Large intestine (tissue), 3 donors: ENCODE data around the gene MBD1. TPM values are rescaled to one million over a fixed set of nuclear protein-coding genes. Genes with fewer than 3 reads are reported as not detected.

Experiments used
- DNase-seq, 2 donors: peaks; one replicate each; pipeline versions ENCODE4 v3.0.0 to v3.0.0-alpha.2; 2013
- H3K27ac ChIP-seq: one replicate; pipeline ENCODE4 v1.5.1; 2013; ENCODE audit warnings: low read length
- H3K27me3 ChIP-seq: 2 replicates; pipeline ENCODE4 v1.6.1; 2013; ENCODE audit warnings: low read length; ENCODE audit not compliant: control insufficient read depth, insufficient read depth
- H3K36me3 ChIP-seq: 2 replicates; pipeline ENCODE4 v1.6.1; 2013; ENCODE audit warnings: low read length; ENCODE audit not compliant: control insufficient read depth, insufficient read depth
- H3K4me1 ChIP-seq: one replicate; pipeline ENCODE4 v1.6.1; 2013; ENCODE audit warnings: low read length; ENCODE audit not compliant: control insufficient read depth, insufficient read depth
- H3K4me3 ChIP-seq: one replicate; pipeline ENCODE4 v1.5.1; 2013; ENCODE audit warnings: low read length
- H3K9me3 ChIP-seq: one replicate; pipeline ENCODE4 v1.6.1; 2013; ENCODE audit warnings: mild to moderate bottlenecking, low read depth, low read length, moderate library complexity; ENCODE audit not compliant: control insufficient read depth
- WGBS: methylation state at CpG from one replicate; pipeline ENCODE4 v1.1.5; 2013; ENCODE audit warnings: low lambda C conversion rate; ENCODE audit not compliant: insufficient coverage; 5-methylcytosine and 5-hydroxymethylcytosine counted together
- polyA plus RNA-seq: library from polyadenylated mRNA; unstranded; fragments of 120-200 nt; gene quantifications from one replicate; pipeline ENCODE4 v1.2.1, GENCODE V29; 2013

Gene MBD1
- polyA plus RNA-seq, 1 donor = 71.0 TPM

GRCh38 chr18:50274941-50275340, 6.4 kb downstream of the MBD1 start:
- WGBS = no CpG with 5 or more reads among the region's 10 CpGs
- no peak for DNase-seq
- Histone ChIP-seq H3K36me3 (peaks cover 81% of the 10 kb centered on the region), H3K27ac (no peak overlapping the region), H3K27me3 (no peaks in the 10 kb centered on the region), H3K4me1 (peaks cover 6% of the 10 kb centered on the region), H3K9me3 (no peaks in the 10 kb centered on the region), H3K4me3 (no peak overlapping the region)

- H3K27me3 ChIP-seq = no peaks in the 10 kb centered on the region
- H3K4me1 ChIP-seq = peaks cover under 1% of the 10 kb centered on the region
- H3K9me3 ChIP-seq = no peaks in the 10 kb centered on the region
- no peak overlapping the region for H3K27ac ChIP-seq
- H3K4me3 ChIP-seq = no peak overlapping the region
- H3K36me3 ChIP-seq = peaks cover 88% of the 10 kb centered on the region
- WGBS = no CpG with 5 or more reads among the region's 17 CpGs
- DNase-seq = no peak
Observed at GRCh38 chr18:50274044-50274442, 7.3 kb downstream of the MBD1 start.

DNA sequence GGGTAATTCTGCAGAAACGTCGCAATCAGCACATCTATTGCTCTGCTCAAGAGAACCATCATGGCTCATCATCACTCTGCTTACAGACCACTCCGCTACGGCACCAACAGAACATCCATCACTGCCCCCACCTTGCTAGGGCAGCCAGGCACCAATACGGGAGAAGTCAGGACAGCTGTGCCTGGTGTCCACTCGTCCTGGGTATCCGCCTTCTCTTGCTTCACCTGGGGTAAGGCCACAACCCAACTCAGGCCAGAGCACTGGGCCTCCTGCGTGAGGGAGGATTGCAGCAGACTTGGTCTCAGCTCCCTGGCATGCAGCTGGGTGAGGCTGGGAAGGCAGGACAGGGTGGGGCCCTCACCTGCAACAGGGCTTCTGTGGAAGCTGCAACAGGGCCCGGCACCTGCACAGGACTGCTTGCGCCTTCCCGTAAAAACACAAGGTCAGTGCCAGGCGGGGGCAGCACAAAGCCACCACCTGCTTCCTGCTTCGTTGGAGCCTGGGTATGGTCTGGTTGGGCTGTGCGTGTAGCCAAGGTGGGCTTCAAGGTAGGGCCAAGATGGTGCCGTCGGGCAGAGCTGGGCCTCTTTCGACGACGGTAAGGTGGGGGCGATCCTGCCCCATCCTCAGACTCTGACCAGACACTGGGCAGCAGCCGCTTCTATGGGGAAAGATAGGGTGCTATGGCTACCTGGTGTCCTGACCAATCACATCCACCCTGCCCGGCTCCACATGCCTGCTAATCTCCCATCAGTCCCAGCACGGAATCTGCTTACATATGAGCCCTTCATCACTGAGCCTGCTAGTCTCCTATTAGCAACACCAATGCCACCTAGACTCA, 7.9 kb downstream of the MBD1 start:
- H3K4me1 ChIP-seq = no peaks in the 10 kb centered on the region
- H3K4me3 ChIP-seq = no peak overlapping the region
- H3K27me3 ChIP-seq = no peaks in the 10 kb centered on the region
- DNase-seq = no peak
- H3K36me3 ChIP-seq = peaks cover 88% of the 10 kb centered on the region
- no CpG with 5 or more reads among the region's 23 CpGs for WGBS
- H3K27ac ChIP-seq = no peak overlapping the region
- no peaks in the 10 kb centered on the region for H3K9me3 ChIP-seq

DNA sequence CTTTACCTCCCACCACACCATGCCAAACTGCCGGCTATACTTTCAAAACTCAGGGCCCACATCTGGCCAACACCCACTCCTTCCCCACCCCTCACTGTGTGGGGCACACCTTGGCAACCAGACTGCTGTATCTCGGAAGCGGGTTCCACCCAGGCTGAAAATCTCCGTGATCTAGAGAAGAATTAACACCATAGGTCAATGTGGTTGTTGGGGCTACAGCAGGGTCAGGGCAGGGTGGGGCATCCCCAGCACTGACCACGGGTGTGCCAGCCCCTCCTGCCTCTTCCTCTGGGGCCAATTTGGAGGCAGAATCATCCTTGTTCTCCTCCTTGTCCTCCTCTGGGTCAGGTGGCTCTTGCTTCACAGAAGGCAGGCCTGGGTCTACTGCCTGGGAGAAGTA, 8.8 kb downstream of the MBD1 start:
- Histone ChIP-seq H3K36me3 (peaks cover 83% of the 10 kb centered on the region), H3K4me1 (no peaks in the 10 kb centered on the region), H3K9me3 (no peaks in the 10 kb centered on the region), H3K4me3 (no peak overlapping the region), H3K27me3 (no peaks in the 10 kb centered on the region), H3K27ac (no peak overlapping the region)
- no peak for DNase-seq
- WGBS = no CpG with 5 or more reads among the region's 5 CpGs

- Histone ChIP-seq H3K4me3 (peak overlapping the region; percentile 61), H3K4me1 (peaks cover 5% of the 10 kb centered on the region), H3K36me3 (peaks cover 44% of the 10 kb centered on the region), H3K27me3 (no peaks in the 10 kb centered on the region), H3K9me3 (no peaks in the 10 kb centered on the region), H3K27ac (no peak overlapping the region)
- DNase-seq = peak; percentile 43 to 65
- 100% methylated on average over 1 of the region's 56 CpGs for WGBS
Observed at GRCh38 chr18:50268022-50268747, 13.1 kb downstream of the MBD1 start.

GRCh38 chr18:50266248-50266704, 15.0 kb downstream of the MBD1 start, which contains the start of gene CFAP53:
TSS of gene CFAP53 (minus strand) at chr18:50266495. CDS start at chr18:50266404, 91 bp downstream.
- H3K4me3 ChIP-seq = peak within 1 kb of the TSS; percentile 76
- H3K4me1 ChIP-seq = peaks cover 5% of the 10 kb centered on the region
- no peaks in the 10 kb centered on the region for H3K27me3 ChIP-seq
- H3K36me3 ChIP-seq = peaks cover 25% of the 10 kb centered on the region
- no CpG with 5 or more reads among the region's 37 CpGs for WGBS
- H3K27ac ChIP-seq = no peak within 1 kb of the TSS
- peak; percentile 91 to 93 for DNase-seq
- no peaks in the 10 kb centered on the region for H3K9me3 ChIP-seq

DNA sequence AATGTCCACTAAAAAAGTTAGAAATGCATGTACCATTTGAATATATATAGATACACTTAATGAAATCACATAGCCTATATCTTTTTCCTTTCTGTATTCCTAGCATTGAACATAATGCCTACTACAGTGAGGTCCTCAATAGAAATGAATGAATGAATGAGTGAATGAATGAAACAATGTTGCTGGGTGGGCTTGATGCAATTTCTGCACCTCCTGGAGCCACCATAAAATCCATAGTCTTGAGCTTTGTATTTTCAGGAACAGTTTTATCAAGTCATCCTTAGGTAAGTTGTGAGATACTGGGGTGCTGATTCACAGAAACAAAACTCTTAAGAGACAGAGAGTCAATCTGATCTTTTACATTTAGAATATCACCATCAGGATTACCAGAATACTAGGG, 18.3 kb downstream of the MBD1 start:
- H3K4me3 ChIP-seq = no peak overlapping the region
- no peak overlapping the region for H3K27ac ChIP-seq
- DNase-seq = no peak
- H3K27me3 ChIP-seq = no peaks in the 10 kb centered on the region
- peaks cover 4% of the 10 kb centered on the region for H3K9me3 ChIP-seq
- peaks cover 5% of the 10 kb centered on the region for H3K4me1 ChIP-seq
- H3K36me3 ChIP-seq = no peaks in the 10 kb centered on the region

DNA sequence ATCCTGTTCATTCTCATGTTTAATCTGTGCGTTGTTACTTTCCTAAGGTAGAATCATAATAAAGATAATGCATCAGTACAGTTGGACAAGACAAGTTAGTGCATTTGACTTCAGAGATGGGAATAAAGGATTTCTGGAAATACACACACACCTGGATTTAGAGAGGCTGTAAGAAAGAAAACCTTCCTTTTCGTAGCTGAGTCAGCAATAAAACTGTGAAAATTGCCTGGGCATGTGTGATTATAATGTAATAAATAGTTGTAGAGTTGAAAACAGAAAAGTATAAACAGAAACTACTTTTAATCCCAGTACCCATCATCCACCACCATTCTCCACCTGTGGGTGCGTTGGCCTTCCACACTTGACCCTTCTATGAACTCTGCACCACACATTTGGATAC, 30.4 kb downstream of the MBD1 start:
- no peaks in the 10 kb centered on the region for H3K36me3 ChIP-seq
- WGBS = 77% methylated on average over 2 of the region's 3 CpGs
- H3K9me3 ChIP-seq = no peaks in the 10 kb centered on the region
- no peak overlapping the region for H3K4me3 ChIP-seq
- DNase-seq = no peak
- H3K27ac ChIP-seq = no peak overlapping the region
- H3K4me1 ChIP-seq = no peaks in the 10 kb centered on the region
- no peaks in the 10 kb centered on the region for H3K27me3 ChIP-seq

DNA sequence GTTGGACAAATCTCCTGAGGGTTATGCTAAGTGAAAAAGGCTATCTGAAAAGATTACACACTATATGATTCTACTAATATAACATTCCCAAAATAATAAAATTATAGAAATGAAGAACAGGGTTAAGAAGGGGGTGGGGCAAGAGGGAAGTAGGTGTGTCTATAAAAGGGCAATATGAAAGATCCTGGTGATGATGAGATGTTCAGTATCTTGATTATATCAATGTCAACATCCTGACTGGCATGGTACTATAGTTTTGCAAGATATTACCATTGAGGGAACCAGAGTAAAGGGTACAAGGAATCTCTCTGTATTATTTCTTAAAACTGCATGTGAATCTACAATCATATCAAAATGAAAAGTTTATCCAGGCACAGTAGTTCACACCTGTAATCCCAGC, 31.7 kb downstream of the MBD1 start:
- Histone ChIP-seq H3K4me3 (no peak overlapping the region), H3K27me3 (no peaks in the 10 kb centered on the region), H3K9me3 (no peaks in the 10 kb centered on the region), H3K36me3 (no peaks in the 10 kb centered on the region), H3K27ac (no peak overlapping the region), H3K4me1 (no peaks in the 10 kb centered on the region)
- DNase-seq = no peak

DNA sequence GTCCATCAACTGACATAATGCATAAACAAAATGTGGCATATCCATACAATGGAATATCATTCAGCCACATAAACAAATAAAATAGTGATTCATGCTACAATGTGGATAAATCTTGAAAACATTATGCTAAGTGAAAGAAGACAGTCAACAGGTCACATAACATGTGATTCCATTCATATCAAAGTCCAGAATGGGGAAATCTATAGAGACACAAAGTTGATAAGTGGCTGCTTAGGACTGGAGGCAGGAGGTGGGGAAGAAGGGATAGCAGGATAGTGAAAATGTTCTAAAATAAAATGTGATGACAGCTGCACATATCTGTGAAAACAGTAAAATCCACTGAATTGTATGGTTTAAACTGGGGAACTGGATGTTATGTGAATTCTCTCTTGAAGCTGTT, 33.8 kb downstream of the MBD1 start:
- H3K27me3 ChIP-seq = no peaks in the 10 kb centered on the region
- H3K4me3 ChIP-seq = no peak overlapping the region
- H3K4me1 ChIP-seq = no peaks in the 10 kb centered on the region
- DNase-seq = peak; percentile 10 to 50
- H3K36me3 ChIP-seq = no peaks in the 10 kb centered on the region
- no peak overlapping the region for H3K27ac ChIP-seq
- H3K9me3 ChIP-seq = no peaks in the 10 kb centered on the region
